Fibroblast of lung (primary cell): ENCODE measurements around the gene GAGE12J.

Experiments
- EZH2 ChIP-seq: IDR thresholded peaks from 2 replicates; pipeline ENCODE4 v1.5.1; 2012; ENCODE audit warnings: low read length, control low read depth, mild to moderate bottlenecking; ENCODE audit errors: missing control alignments
- TF ChIP-seq, protein P1 (sequence below), 2 donors: IDR thresholded peaks in 1 of 2; conservative IDR thresholded peaks in 1 of 2; 1 replicate in 1 of 2; 2 replicates in 1 of 2; pipeline ENCODE4 v1.5.1; 2011 to 2012; ENCODE audit warnings: low read length in 2 of 2, control low read depth in 1 of 2, inconsistent platforms in 1 of 2, low read depth in 1 of 2, mild to moderate bottlenecking in 1 of 2

- TF ChIP-seq, protein P1, sequence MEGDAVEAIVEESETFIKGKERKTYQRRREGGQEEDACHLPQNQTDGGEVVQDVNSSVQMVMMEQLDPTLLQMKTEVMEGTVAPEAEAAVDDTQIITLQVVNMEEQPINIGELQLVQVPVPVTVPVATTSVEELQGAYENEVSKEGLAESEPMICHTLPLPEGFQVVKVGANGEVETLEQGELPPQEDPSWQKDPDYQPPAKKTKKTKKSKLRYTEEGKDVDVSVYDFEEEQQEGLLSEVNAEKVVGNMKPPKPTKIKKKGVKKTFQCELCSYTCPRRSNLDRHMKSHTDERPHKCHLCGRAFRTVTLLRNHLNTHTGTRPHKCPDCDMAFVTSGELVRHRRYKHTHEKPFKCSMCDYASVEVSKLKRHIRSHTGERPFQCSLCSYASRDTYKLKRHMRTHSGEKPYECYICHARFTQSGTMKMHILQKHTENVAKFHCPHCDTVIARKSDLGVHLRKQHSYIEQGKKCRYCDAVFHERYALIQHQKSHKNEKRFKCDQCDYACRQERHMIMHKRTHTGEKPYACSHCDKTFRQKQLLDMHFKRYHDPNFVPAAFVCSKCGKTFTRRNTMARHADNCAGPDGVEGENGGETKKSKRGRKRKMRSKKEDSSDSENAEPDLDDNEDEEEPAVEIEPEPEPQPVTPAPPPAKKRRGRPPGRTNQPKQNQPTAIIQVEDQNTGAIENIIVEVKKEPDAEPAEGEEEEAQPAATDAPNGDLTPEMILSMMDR (conservative IDR thresholded peaks at IDR 0.05 in 1 of 2, IDR thresholded peaks at IDR 0.05 in 1 of 2; ENCODE audit: low read depth in 1 of 2, low read length in 2 of 2): no peak
- TF ChIP-seq EZH2: no peak
Observed at GRCh38 chrX:49309401-49309981, 12.3 kb upstream of the GAGE12J start.
